Left ventricle myocardium inferior (tissue), 1 donor: ENCODE measurements around the gene PRSS38. TPM values are rescaled to one million over a fixed set of nuclear protein-coding genes. Genes with fewer than 3 reads are reported as not detected.

ENCODE experiments used
- DNase-seq: peaks from one replicate; pipeline ENCODE4 v3.0.0-alpha.2; 2020
- H3K27ac ChIP-seq: fragments of 200-600 bp; replicated peaks from 2 replicates; pipeline ENCODE4 v1.8.0; 2021
- H3K27me3 ChIP-seq: fragments of 200-600 bp; 2 replicates; pipeline ENCODE4 v1.8.0; 2021; ENCODE audit warnings: low read depth
- H3K36me3 ChIP-seq: fragments of 200-600 bp; 2 replicates; pipeline ENCODE4 v1.8.0; 2021
- H3K4me1 ChIP-seq: fragments of 200-600 bp; 2 replicates; pipeline ENCODE4 v1.8.0; 2021
- H3K4me3 ChIP-seq: fragments of 200-600 bp; 2 replicates; pipeline ENCODE4 v1.8.0; 2021; ENCODE audit warnings: mild to moderate bottlenecking, moderate library complexity
- H3K9me3 ChIP-seq: fragments of 200-600 bp; replicated peaks from 2 replicates; pipeline ENCODE4 v1.8.0; 2021
- intact Hi-C: fragments of 100-400 bp; cut with micrococcal nuclease; formaldehyde crosslinking; loops from one replicate; pipeline ENCODE4 v1.11.0; 2022
- total RNA-seq: library from RNA; stranded (reverse); fragmentation: NEBNext Ultra II Directional; extraction: Animal tissue kit (Norgen Biotek cat#: 25700); gene quantifications from one replicate; pipeline ENCODE4 v1.2.1, GENCODE V29; 2021
- TF ChIP-seq, protein P1 (sequence below): fragments of 200-600 bp; IDR thresholded peaks from 2 replicates; pipeline ENCODE4 v1.8.0; 2021; ENCODE audit warnings: antibody characterized with exemption, mild to moderate bottlenecking, borderline replicate concordance
- donor health status: DM: no; HTN: yes; CAD: no; lungs with severe emphysema.

The PRSS38 gene
- total RNA-seq, 1 donor from 2014 or later, result not detected

DNA sequence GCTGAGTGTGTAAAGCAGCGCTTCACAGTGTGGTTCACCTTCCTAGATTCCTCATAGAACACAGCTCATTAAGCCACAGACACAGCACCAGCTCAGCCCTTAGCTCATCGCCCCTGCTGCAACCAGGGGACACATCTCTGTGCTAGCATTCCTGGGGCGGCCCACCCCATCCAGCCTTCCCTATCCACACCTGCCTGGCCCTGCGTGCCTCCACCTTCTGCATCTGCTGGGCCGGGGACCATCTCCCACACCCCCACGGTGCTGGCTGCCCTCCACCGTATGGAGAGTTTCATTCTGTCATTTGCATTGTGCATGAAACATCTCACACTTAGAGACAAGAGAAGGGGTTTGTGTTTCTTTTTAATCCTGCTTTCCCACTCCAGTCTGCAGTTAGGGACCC, 35.8 kb upstream of the PRSS38 start:
- TF ChIP-seq, protein P1, sequence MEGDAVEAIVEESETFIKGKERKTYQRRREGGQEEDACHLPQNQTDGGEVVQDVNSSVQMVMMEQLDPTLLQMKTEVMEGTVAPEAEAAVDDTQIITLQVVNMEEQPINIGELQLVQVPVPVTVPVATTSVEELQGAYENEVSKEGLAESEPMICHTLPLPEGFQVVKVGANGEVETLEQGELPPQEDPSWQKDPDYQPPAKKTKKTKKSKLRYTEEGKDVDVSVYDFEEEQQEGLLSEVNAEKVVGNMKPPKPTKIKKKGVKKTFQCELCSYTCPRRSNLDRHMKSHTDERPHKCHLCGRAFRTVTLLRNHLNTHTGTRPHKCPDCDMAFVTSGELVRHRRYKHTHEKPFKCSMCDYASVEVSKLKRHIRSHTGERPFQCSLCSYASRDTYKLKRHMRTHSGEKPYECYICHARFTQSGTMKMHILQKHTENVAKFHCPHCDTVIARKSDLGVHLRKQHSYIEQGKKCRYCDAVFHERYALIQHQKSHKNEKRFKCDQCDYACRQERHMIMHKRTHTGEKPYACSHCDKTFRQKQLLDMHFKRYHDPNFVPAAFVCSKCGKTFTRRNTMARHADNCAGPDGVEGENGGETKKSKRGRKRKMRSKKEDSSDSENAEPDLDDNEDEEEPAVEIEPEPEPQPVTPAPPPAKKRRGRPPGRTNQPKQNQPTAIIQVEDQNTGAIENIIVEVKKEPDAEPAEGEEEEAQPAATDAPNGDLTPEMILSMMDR, result no peak
- no peak for DNase-seq
- Histone ChIP-seq H3K27ac (no peak overlapping the region), H3K4me1 (no peaks in the 10 kb centered on the region), H3K9me3 (no peaks in the 10 kb centered on the region), H3K27me3 (no peaks in the 10 kb centered on the region), H3K36me3 (peaks cover 27% of the 10 kb centered on the region), H3K4me3 (no peak overlapping the region)
- intact Hi-C loops, result no loop called here

DNA sequence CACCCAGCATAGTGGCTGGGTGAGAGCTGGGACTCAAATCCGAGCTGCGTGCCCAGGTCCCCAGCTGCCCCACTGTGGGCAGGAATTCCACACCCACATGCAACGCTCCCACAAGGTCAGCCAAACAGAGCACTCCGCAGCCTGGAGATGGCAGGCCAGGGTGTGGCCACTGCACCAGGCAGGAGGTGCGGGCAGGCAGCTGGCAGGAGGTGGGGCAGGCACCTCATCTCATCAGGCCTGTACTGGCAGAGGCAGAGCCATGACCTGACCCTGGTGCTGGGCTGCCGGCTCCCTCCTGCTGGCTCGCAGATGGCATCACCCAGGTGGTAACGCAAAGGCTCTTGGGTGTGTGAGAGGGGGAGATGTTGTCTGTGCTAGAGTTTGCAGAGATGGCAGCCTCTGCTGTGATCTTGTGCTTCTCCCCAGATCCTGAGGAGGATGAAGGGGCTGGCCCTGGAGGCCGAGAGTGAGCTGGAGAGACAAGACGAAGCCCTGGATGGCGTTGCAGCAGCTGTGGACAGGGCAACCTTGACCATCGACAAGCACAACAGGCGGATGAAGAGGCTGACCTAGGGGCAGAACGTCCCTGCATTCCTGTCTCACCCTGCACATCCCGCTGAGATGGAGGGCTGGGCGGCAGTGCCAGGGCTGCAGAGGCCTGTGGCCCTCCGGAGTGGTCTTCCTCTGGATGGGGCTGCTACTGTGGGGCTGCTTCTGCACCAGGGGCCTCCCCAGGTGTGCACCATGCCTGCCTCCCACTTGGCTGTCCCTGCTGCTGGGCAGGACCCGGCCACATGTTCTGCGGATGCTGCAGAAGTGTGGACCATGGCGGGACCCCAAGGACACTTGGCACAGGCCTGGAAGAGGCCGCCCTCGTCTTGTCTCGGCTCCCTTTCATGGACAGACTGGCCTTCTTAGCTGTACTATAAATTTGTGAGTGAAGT, 35.1 kb upstream of the PRSS38 start:
- no peaks in the 10 kb centered on the region for H3K4me1 ChIP-seq
- no peak for DNase-seq
- no peak overlapping the region for H3K4me3 ChIP-seq
- H3K27ac ChIP-seq, result no peak overlapping the region
- TF ChIP-seq, protein P1, result no peak
- no peaks in the 10 kb centered on the region for H3K9me3 ChIP-seq
- intact Hi-C loops, result no loop called here
- H3K36me3 ChIP-seq, result peaks cover 25% of the 10 kb centered on the region
- no peaks in the 10 kb centered on the region for H3K27me3 ChIP-seq

DNA sequence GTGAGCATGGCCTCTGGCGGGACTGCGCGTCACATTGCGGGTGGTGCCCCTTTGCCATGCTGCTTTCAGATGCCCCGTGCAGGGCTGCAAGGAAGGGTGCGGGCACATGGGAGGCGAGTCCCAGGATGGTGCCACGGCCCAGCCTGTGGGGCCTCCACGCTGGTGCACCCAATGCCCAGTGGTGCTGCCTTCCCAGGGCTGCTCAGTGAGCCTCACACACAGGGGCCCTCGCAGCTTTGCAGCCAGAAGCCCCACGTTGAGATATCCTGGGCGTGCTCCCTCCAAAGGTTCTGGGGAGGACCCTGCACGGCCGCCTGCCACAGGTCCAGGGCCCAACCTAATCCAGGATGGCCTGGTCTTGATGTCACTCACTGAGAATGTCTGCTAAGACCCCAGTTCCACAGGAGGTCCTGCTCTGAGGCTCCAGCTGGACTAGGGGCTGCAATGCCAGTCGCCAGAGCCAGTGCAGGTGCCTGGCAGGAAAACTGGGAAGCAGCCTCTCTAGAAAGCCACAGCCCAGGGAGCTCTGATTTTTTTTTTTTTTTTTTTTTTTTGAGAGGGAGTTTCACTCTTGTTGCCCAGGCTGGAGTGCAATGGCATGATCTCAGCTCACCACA, 34.1 kb upstream of the PRSS38 start:
- H3K27me3 ChIP-seq, result peaks cover 10% of the 10 kb centered on the region
- intact Hi-C loops, result no loop called here
- peaks cover 5% of the 10 kb centered on the region for H3K4me1 ChIP-seq
- DNase-seq, result no peak
- H3K9me3 ChIP-seq, result no peaks in the 10 kb centered on the region
- H3K4me3 ChIP-seq, result no peak overlapping the region
- TF ChIP-seq, protein P1, result no peak
- H3K27ac ChIP-seq, result no peak overlapping the region
- peaks cover 15% of the 10 kb centered on the region for H3K36me3 ChIP-seq

DNA sequence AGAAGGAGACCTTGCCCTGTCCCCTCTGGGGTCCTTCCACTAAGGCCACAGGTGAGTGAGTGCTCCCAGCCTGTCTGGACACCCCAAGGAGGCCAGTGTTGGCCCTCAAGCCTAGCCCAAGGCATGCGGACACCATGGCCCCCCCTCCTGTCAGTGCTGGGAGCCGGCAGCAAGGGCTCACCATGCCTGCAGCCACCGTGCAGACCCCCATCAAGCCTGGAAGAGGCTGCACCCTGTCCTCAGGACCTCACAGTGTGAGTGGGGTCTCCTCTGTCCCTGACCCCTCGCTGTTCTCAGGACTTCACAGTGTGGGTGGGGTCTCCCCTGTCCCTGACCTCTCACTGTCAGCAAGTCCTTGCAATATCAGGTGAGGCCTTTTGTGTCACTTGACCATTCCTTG, 33.2 kb upstream of the PRSS38 start:
- TF ChIP-seq, protein P1, result no peak
- intact Hi-C loops, result no loop called here
- Histone ChIP-seq H3K9me3 (no peaks in the 10 kb centered on the region), H3K36me3 (peaks cover 15% of the 10 kb centered on the region), H3K27me3 (peaks cover 18% of the 10 kb centered on the region), H3K27ac (no peak overlapping the region), H3K4me3 (no peak overlapping the region), H3K4me1 (peaks cover 14% of the 10 kb centered on the region)
- DNase-seq, result no peak

DNA sequence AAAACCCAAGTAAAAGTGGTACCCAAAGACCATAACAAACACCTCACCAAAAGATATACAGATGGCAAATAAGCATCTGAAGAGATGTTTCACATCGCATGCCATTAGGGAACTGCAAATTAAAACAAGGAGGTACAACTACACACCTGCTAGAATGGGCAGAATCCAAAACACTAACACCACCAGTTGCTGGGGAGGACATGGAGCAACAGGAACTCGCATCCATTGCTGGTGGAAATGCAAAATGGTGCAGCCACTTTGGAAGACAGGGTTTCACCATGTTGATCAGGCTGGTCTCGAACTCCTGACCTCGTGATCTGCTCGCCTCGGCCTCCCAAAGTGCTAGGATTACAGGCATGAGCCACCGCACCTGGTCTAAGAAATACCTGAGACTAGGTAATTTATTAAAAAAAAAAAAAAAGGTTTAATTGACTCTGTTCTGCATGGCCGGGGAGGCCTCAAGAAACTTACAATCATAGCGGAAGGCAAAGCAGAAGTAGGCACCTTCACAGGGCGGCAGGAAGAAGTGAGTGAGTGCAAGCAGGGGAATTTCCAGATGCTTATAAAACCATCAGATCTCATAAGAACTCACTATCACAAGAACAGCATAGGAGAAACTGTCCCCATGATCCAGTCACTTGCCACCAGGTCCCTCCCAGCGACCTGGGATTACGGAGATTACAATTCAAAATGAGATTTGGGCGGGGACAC, 30.2 kb upstream of the PRSS38 start:
- TF ChIP-seq, protein P1, result no peak
- Histone ChIP-seq H3K4me1 (peaks cover 27% of the 10 kb centered on the region), H3K27me3 (peaks cover 20% of the 10 kb centered on the region), H3K36me3 (peaks cover 15% of the 10 kb centered on the region), H3K27ac (no peak overlapping the region), H3K9me3 (no peaks in the 10 kb centered on the region), H3K4me3 (no peak overlapping the region)
- DNase-seq, result no peak
- intact Hi-C loops, result no loop called here
